HG03175 (cell line): Measurements from ENCODE around the gene KCNIP4.

ENCODE experiments used
- ATAC-seq: cut with Tn5 transposase; IDR thresholded peaks from one replicate; pipeline ENCODE4 v1.9.1; 2021; ENCODE audit warnings: mild to moderate bottlenecking, moderate library complexity; ENCODE audit not compliant: unreplicated experiment

The KCNIP4 gene

DNA sequence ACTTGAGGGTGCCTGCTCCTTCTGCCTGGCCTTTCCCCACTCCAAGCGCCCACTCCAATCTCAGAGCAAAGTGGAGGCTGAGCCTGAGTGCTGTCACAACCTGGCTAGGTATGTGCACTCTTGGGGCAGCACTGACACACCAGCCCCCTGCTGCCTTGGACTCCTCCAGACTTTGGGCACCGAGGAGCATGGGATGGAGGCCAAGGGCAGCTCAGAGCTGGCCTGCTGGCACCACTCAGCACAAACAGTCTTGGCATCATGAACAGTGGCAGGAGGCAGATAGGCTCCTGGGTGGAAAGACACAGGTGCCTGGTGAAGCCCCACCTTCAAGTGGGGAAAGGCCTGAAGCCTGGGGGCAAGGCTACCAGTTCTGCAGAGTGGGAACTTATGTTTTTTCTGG, 91.8 kb downstream of the KCNIP4 start:
- no peak for ATAC-seq

DNA sequence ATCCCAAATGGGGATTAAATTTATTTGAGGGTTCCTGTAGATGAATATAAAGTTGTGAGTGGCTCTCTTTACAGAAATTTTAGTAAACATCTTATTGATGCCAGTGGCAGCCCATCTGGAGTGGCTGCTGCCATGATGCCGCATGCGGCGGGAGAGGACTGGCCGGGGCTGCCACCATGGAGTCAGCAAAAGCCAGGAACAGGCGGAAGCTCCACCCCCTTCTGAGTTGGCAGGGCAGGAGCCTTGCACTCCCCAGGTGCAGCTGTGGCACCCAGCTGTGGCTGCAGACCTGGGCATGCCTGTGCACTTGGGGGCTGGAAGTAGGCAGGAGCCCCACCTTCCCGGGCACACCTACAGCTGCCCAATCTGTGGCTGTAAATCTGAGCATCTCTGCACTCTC, 92.3 kb downstream of the KCNIP4 start:
- no peak for ATAC-seq

DNA sequence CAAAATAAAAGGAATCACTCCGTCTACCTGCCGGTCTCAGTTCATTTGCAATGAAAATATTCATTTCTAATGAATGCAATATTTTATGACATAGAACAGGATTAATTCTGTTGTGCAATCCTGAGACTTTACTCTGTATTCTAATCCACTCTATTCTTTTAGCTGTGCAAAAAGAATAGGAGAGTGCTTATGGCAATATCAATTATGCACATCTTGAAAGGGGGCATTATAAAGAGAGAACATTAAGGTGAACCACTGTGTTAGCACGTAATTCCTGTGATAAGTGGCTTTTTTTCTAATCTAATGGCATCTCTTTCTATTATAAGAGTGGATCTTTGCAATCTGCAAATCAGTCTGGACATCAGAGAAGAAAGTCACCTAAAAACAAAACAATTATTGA, 99.5 kb downstream of the KCNIP4 start:
- ATAC-seq: no peak

DNA sequence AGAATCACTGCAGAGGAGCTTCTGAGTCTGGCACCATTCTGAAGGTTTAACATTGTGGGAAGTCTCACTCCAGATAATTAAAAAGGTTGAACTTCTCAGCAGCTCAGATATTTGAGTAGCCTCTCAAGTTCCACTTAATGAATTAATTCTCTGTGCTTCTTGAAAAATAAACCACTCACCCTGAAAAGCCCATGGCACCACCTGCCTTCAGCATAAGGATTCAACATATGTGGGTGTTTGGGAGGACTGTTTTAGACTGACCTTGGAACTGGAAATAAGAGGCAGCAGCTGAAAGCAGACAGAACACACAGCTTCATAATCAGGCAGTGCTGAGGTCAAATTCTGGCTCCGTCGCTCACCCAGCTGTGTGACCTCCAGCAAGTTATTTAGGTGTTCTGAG, 100.6 kb downstream of the KCNIP4 start:
- no peak for ATAC-seq

DNA sequence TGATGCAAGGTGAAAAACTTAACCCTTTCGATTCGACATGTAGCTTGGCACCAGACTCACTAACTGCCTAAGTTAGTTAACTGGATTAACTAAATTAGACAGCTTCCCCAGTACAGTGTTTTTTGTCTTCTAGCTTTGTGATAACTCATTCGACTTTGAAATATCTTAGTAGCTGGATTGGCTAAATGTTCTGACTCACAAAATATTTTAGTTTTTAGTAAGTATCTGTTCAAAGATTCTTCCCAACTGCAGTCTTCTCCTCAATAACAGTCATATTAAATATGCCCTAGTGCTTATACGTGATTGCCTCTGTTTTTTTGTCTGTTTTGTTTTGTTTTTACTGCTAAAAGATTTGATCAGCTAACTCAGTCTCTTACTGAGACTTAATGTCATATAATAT, 102.9 kb downstream of the KCNIP4 start:
- no peak for ATAC-seq

DNA sequence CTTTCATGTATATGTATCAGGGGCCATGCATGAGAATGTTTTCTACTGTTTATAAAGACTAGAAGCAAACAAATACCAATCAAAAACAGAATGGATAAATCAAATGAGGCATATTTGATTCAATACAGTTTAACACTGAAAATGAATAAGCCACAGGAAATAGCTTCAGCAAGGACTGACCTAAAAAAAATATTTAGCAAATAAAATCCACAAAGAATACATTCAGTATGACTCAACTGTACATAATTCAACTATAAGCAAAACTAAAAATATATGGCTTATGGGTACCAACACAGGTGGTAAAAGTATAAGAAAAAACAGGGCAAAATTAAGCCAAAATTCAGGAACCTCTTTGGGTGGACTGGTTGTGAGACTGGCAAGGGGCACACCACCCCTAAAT, 112.9 kb downstream of the KCNIP4 start:
- no peak for ATAC-seq

DNA sequence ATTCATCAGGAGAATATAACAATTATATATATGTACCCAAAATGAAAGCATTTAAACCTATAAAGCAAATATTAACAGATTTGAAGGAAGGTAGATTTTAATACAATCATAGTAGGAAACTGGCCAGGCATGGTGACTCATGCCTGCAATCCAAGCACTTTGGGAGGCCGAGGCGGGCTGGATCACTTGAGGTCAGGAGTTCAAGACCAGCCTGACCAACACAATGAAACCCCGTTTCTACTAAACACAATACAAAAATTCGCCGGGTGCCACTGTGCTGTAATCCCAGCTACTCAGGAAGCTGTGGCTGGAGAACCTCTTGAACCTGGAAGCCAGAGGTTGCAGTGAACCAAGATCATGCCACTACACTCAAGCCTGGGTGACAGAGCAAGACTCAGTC, 118.3 kb downstream of the KCNIP4 start:
- no peak for ATAC-seq

DNA sequence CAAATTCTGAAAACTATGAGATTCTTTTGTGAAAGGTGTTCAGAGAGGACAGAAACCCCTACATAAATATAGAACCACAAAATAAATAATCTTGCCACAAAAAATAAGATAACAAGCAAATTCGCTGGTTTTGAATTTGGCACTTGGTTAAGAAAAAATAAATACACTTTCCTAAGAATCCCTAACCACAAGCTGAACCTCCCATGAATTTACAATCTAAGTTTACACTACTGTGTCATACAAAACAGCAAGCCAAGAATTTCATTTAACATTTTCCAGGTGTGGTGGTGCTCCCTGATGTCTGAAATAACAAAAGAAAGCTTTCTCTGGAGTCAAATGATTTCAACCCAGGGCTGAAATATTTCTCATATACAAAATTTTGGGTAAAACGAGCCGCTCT, 121.0 kb downstream of the KCNIP4 start:
- no peak for ATAC-seq

DNA sequence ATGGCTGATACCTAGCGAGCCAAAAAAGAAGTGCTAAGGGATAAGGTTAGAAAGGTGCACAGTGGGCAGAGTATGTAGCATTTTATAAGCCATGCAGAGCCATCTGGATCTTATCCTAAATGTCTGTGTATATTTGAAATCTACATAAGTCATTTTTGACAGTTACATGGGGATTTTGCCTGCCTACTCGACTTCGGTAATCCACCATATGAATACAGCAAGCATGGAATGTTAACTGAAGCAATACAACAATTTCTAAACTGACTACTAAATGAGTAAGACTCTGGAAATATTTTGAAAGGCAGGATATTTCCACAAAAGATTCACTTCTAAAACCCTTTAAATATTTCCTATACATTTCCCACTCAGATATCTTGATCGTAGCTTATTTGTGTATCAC, 122.5 kb downstream of the KCNIP4 start:
- ATAC-seq: no peak

DNA sequence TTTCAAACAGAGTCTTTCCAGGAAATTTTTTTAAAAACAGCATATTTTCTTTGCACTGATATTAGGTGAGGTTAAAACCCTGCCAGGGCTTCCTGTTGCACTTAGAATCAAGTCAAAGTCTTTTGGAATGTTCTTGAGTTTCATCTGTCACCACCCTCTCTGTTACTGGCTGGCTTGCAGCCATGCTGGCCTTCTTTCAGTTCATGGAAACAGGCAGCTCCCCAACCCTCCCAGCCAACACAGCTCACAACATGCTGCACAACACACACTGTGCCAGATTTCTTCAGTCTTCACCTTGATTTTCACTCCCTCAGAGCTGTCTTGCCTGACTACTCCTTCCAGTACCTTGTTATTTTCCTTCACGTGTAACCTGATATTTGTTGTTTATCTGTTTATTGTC, 129.5 kb downstream of the KCNIP4 start:
- ATAC-seq: no peak

DNA sequence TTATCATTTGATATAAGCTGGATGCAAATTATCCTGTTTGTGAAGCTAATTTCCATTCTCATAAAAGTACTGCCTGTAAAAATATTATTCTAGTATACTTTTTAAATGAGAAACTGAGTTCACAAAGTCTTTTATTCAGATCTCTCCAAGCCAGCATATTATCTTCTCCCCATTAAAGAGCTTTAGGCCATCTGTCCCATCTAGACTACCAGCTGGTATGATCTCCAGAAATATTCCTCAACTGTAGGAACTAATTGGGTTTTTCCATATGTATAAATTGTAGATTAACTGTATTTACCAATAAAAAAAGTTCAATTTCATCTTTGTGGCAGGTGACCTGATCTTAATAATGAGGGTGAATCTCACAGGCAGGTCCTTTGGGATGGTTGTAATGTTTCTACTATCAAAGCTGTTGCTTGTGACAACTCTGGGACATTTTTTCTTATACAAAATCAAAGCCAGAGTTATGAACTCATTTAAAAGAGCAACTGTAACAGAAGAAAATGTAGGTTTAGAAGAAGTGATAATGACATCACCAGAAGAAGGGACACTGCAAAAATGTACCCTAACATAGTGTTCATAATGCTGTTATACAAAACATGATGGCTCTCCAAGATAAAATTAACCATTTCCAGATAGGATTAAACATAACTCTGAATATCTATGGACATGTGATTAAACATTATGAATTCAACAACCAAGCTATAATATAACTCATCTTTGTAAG, 132.8 kb downstream of the KCNIP4 start:
- ATAC-seq: no peak

DNA sequence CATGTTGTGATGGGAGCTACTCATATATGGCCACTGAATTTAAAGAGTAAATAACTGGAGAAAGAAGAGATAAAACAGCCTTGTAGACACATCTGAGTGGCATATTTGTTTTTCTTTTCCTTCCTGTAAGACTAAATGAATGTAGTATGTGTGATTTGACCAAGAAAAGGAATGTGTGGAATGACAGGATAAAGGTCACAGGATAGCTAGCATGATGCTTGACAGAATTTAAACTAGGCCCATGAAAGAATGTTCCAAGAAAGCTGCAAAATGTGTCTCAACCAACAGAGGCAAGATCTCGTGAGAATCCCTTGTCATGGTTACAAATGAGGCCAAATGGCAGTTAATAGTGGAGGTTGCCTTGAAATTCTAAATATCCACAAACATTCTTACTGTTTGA, 137.0 kb downstream of the KCNIP4 start:
- ATAC-seq: no peak

DNA sequence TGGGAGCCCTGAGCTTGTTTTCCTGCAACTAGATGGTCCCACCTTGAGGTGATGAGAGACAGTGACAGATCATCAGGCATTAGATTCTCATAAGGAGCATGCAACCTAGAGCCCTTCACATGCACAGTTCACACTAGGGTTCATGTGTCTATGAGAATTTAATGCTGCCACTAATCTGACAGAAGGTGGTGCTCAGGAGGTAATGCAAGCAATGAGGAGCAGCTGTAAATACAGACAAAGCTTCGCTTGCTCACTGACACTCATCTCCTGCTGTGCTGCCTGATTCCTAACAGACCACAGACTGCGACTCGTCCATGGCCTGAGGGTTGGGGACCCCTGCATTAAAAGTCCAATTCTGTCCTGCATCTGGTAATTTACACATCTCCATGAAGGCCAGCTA, 141.6 kb downstream of the KCNIP4 start:
- ATAC-seq: no peak

DNA sequence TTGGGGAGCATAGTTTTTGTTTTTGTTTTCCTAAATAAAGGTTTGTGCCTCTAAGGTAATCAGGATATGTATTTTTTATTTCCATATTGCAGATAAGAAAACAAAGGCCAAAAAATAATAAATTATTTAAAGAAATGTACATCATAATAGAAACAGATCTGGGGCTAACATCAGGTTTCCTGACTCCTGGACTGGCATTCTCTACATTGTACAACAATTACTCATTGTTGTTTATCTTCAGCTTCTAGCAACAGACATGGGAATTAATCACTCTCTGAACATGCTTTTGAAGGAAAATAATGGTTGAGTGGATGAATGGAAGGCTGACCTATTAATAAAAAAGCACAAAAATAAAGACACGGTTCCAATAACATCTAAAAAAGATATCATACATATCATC, 146.2 kb downstream of the KCNIP4 start:
- ATAC-seq: no peak

DNA sequence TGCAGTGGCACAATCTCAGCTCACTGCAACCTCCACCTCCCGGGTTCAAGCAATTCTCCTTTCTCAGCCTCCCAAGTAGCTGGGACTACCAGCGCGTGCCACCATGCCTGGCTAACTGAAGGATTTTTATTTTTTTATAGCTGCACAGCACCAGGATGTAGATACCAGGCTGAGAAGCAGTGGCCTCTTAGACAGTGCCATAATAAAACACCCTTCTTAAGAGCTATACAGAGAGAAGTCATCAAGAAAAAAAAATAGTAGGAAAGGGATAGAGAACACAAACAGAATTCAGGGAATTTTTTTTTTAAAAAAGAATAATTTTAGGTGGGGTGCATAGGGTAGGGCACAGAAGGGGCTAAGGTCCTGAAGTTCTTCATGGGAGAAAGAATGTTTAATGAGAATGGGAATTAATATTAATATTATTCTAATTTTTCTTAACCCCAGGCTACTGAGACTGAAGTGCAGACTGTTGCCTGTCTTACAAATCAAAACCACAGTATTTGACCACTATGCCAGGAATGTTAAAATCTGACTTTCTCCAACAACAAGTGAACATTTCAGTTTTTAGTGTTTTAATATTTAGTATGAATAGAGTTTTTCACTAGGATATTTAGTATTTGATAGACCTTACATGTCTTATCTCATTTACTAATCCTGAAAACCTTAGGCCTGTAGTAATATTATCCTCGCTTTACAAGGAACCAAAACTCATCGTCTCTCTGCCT, 146.7 kb downstream of the KCNIP4 start:
- ATAC-seq: no peak

DNA sequence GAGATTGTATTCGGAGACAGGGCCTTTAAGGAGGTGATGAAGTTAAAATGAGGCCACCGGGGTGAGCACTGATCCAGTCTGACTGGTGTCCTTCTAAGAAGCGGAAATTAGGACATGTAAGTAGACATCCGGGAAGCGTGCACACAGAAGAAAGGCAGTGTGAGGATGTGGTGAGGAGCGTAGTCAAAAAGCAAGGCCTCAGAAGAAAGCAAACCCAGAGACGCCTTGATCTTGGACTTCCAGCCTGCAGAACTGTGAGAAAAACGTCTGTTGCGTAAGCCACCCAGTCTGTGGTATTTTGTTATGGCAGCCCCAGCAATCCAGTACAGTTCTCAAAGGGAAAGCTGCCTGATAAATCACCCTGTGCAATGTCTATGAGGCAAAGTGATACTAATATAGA, 153.5 kb downstream of the KCNIP4 start:
- no peak for ATAC-seq

DNA sequence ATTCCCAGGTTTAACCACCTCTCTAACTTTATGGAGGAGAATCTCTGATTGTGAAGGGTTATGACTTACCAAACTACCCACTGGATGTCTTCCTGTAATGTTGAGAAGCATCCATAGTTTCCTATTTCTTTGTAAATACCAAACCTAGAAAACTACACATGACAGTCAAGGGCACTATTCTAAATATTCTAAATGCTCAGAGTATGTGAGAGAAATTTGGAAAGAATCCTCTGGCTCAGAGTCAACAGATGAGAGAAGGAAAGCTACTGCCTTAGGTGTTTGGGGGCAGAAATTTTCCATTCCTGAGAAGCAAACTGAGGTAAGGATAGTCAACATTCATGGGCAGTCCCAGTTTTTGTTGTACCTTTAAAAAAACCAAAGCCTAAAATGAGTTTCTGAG, 155.8 kb downstream of the KCNIP4 start:
- ATAC-seq: no peak

DNA sequence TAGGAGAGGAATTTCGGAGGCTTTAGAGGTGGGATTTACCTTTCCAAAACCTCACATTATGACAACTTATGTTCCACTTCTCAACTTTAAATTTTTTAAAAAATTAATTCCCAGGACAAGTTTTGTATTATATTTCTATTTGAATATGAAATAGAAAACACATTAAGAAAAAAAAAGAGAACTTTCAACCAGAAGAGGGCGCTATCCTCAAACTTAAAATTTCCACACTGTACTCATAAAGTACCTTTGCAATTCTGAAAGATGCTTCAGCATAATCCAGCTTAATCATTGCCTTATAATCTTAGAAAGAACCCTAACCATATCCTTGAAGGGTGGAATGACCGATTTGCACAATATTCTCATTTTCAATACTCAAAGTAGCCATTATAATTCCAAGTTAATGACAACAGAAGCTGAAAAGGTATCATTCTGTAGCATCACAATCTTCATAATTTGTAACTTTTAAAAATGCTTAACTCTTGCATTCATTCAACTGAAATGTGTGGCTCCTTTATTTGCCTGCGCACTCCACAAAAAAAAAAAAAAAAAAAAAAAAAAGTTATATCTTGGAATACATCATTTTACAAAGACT, 158.0 kb downstream of the KCNIP4 start:
- ATAC-seq: no peak

DNA sequence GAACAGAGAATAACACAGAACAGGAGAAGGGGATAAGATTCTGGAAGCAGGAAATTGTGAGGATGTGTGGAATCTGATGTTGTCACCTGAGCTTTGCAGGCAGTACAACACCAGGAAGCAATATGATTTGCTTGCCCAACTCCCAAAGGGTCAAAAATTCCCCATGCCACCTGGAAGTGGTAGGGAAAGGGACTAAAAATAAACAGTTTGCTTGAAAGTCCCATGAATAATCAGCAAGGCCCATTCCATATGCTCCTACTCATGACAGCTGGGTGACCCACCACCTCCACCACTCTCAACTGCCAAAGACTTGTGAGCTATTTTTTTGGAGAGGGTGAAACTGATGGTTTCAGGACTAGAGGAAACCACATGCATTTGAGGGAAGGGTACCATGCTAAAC, 168.4 kb downstream of the KCNIP4 start:
- no peak for ATAC-seq

DNA sequence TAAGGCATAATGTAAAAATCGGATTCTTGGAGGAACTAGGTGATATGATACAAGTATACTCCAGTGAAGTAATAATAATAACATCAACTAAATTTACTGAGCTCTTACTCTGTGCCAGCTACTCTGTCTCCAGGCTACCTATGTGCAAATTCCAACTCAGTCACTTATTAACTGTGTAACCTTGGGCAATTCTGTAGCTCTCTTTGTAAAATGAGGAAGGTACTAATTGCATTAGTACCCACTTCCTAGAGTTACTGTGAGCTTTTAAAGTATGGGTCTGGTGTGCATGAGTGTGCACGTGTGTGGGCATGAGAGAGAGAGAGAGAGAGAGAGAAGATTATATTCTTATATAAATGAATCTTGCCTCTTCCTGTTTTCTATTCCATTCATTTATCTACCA, 169.9 kb downstream of the KCNIP4 start:
- ATAC-seq: no peak

DNA sequence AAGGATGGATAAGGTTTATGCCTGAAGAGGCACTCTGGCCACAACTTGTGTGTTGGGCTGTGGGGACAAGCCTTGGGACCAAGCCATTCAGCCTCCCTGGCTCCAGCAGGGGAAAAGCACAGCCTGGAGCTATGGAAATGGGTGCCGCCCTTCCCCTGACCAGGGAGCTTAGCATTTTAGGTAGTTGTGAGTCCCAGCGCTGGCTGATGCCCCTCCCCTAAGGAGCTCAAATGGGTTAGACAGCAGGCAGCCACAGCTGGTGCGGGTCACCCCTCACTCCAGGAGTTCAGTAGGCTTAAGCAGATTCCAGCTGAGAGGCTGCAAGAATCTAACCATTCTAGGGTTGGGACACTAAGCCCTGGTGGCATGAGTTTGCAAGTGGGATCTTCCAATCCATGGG, 172.9 kb downstream of the KCNIP4 start:
- no peak for ATAC-seq

DNA sequence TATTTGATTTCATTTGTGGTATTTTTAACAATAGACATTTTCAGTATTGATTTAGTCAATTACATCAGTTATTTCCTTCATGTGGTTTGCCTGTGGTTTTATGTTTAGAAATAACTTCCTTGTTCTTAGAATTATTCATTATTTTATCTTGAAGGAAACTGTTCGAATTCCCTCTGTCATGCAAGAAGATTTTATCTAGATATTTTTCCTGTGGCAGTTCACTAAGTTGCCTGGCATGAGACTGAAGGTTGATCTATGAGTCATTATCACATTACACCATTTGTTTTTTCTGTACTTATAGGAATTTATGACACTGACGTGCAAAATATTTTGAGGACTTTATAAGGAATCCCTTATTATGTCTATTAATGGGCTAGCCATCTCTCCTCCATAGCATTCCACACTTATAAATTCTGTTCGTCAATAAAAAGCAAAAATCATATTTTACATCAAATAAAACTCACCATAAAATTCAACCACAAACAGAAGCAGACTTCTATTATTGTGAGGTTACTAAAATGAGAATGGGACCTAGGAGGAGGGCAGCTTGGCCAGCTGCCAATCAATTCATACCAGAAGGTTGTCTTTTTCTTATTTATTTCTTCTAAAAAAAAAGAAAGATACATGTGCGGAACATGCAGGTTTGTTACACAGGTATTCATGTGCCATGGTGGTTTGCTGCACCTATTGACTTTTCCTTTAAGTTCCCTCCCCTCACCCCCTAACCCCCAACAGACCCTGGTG, 179.0 kb downstream of the KCNIP4 start:
- no peak for ATAC-seq
